H1 (cell line): ENCODE results near the gene ATP6V1B1. TPM values are rescaled to one million over a fixed set of nuclear protein-coding genes. Genes with fewer than 3 reads are reported as not detected.

Experiments
- ATF3 ChIP-seq: IDR thresholded peaks from 2 replicates; pipeline ENCODE4 v1.6.1; 2011; ENCODE audit warnings: low read depth, mild to moderate bottlenecking, low read length; ENCODE audit not compliant: insufficient read depth
- BCL11A ChIP-seq, 2 experiments: IDR thresholded peaks; one replicate each; pipeline ENCODE4 v1.6.1; 2011; ENCODE audit warnings: low read depth in 2 of 2, low read length in 2 of 2, mild to moderate bottlenecking in 2 of 2
- BRCA1 ChIP-seq: IDR thresholded peaks from 2 replicates; pipeline ENCODE4 v1.6.1; 2012; ENCODE audit warnings: low read depth, low read length, improper control_type of control experiment
- JUN ChIP-seq: IDR thresholded peaks from 2 replicates; pipeline ENCODE4 v1.6.1; 2011; ENCODE audit warnings: low read depth, mild to moderate bottlenecking, improper control_type of control experiment, low read length
- KDM1A ChIP-seq: fragments of 200-600, 300-600 bp; sonication (generic); IDR thresholded peaks from 2 replicates; pipeline ENCODE4 v1.7.1; 2016; ENCODE audit warnings: mild to moderate bottlenecking, low read length, borderline replicate concordance
- MAX ChIP-seq: IDR thresholded peaks from 2 replicates; pipeline ENCODE4 v1.6.1; 2012; ENCODE audit warnings: inconsistent platforms
- TBP ChIP-seq: IDR thresholded peaks from 2 replicates; pipeline ENCODE4 v1.6.1; 2011; ENCODE audit warnings: low read depth, low read length, improper control_type of control experiment
- polyA plus RNA-seq, 7 experiments: library from polyadenylated mRNA; depleted of rRNA in 3 of 7; stranded (reverse) in 5 of 7; unstranded in 2 of 7; fragments of >200 nt in 5 of 7; fragments of 200-250 nt in 2 of 7; gene quantifications; 1 replicate in 5 of 7; 2 replicates in 1 of 7; 4 replicates in 1 of 7; pipeline versions ENCODE4 v1.2.1 to v1.2.3, GENCODE V29; 2011 to 2013; ENCODE audit warnings: missing spikeins in 2 of 7, mixed read lengths in 2 of 7
- total RNA-seq: library from RNA; stranded (reverse); fragmentation: NEBNext Ultra II Directional; extraction: Animal tissue kit (Norgen Biotek cat#: 25700); gene quantifications from 2 replicates; pipeline ENCODE4 v1.2.1, GENCODE V29; 2021
- TF ChIP-seq, protein P1 (sequence below), 3 experiments: IDR thresholded peaks; 1 replicate in 2 of 3; 2 replicates in 1 of 3; pipeline versions ENCODE4 v1.5.1 to v1.6.1; 2011; ENCODE audit warnings: low read length in 3 of 3, mild to moderate bottlenecking in 3 of 3, inconsistent platforms in 2 of 3, low read depth in 1 of 3, moderate library complexity in 1 of 3; ENCODE audit not compliant: insufficient read depth in 1 of 3; ENCODE audit errors: control extremely low read depth in 1 of 3

ATP6V1B1 gene
- total and polyA plus RNA-seq, 2 of the 8 experiments (the other 6 are each of a cell fraction or from before 2014, with no cell fraction given) = not detected

- TF ChIP-seq ATF3 (no peak), MAX (no peak), TBP (no peak), BCL11A (IDR thresholded peaks at IDR 0.05; ENCODE audit: low read depth in 2 of 2, low read length in 2 of 2) (no peak), JUN (no peak), BRCA1 (no peak), KDM1A (no peak)
- TF ChIP-seq, protein P1, sequence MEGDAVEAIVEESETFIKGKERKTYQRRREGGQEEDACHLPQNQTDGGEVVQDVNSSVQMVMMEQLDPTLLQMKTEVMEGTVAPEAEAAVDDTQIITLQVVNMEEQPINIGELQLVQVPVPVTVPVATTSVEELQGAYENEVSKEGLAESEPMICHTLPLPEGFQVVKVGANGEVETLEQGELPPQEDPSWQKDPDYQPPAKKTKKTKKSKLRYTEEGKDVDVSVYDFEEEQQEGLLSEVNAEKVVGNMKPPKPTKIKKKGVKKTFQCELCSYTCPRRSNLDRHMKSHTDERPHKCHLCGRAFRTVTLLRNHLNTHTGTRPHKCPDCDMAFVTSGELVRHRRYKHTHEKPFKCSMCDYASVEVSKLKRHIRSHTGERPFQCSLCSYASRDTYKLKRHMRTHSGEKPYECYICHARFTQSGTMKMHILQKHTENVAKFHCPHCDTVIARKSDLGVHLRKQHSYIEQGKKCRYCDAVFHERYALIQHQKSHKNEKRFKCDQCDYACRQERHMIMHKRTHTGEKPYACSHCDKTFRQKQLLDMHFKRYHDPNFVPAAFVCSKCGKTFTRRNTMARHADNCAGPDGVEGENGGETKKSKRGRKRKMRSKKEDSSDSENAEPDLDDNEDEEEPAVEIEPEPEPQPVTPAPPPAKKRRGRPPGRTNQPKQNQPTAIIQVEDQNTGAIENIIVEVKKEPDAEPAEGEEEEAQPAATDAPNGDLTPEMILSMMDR (IDR thresholded peaks at IDR 0.05; ENCODE audit: control extremely low read depth in 1 of 3, insufficient read depth in 1 of 3, low read depth in 1 of 3, low read length in 3 of 3) = peak; percentile 34 to 89 (median 83)
Measured at GRCh38 chr2:70946832-70947442, 11.2 kb downstream of the ATP6V1B1 start (continued).
